HG03354 (cell line): ENCODE data around the gene TMPRSS9.
"Not testable (repeated sequence)": the region's sequence is repeated elsewhere in the genome, so short reads cannot be mapped to it uniquely, and the experiment has no call there.

ENCODE experiments used
- ATAC-seq: cut with Tn5 transposase; IDR thresholded peaks from one replicate; pipeline ENCODE4 v1.9.1; 2021; ENCODE audit warnings: mild to moderate bottlenecking; ENCODE audit not compliant: unreplicated experiment, poor library complexity, severe bottlenecking

TMPRSS9 gene

DNA sequence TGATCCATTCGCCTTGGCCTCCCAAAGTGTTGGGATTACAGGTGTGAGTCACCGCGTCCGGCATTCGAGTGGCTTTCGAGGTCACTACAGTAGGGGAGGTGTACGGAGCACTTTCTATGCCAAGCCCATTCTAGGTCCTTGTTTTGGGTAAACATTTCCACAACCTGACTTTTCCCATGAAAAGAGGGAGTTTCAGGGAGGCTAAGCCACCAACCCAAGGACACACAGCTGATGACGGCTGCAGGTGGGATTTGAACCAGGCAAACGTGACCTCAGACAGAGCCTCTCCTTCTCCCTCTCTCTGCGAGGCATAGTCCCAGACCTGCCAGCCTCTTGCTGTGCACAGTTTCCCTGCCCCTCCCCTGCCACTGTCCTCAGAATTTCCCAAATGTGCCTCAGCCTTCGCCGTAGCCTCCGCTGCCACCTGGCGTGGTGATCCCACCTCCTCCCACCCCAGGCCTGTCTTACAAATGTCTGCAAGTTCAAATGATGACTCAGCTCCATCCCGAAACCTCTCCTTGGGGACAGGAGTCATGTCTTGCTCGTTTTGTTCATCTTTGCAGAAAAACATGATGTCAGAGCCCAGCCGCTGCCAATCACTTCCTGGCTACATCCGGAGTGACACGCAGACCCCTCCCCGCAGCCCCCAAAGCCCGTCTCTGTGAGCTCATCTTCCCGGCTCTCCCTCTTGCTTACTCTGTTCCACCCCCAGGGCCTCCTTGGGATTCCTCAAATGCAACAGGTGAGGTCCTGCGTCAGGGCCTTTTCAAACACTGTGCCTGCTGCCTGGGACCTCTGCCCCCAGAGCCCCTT lies 109.2 kb downstream of the TMPRSS9 start:
- no peak for ATAC-seq

DNA sequence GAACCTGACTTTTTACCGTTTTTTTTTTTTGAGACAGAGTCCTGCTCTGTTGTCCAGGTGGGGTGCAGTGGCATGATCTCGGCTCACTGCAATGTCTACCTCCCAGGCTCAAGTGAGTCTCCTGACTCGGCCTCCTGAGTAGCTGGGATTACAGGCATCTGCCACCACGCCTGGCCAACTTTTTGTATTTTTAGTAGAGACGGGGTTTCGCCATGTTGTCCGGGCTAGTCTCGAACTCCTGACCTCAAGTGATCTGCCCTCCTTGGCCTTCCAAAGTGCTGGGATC lies 109.8 kb downstream of the TMPRSS9 start:
- ATAC-seq, result not testable (repeated sequence)

DNA sequence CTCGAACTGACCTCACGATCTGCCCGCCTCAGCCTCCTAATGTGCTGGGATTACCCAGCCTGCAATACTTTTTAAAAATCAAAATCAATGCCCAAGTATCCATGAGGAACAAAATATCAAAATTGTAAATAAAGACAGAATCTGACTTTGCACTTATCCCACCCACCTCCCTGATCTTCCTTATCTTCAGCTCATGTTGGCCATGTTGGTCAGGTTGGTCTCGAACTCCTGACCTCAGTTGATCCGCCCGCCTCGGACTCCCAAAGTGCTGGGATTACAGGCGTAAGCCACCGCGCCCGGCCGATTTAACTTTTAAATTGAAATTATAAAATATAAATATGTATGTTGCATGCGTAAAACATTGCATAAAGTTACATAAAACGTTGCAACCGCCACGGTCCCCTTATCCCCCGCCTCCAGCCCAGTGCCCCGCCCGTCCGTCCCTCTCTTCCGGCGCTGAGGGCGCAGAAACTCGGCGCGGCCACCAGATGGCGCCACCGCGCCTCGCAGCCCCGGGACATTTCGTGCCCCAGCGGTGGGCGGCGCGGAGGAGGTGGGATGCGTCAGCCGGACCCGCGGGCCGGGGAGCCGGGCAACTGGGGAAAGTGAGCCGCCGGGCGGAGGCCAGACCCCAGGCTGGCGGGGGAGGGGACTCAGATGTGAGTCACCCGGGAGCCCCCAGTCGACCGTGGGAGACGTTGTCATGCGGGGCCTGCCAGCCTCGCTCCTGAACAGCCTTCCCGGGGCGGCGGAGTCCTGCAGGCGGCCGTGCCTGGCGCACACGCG lies 114.4 kb downstream of the TMPRSS9 start:
- peak; percentile 35 for ATAC-seq

DNA sequence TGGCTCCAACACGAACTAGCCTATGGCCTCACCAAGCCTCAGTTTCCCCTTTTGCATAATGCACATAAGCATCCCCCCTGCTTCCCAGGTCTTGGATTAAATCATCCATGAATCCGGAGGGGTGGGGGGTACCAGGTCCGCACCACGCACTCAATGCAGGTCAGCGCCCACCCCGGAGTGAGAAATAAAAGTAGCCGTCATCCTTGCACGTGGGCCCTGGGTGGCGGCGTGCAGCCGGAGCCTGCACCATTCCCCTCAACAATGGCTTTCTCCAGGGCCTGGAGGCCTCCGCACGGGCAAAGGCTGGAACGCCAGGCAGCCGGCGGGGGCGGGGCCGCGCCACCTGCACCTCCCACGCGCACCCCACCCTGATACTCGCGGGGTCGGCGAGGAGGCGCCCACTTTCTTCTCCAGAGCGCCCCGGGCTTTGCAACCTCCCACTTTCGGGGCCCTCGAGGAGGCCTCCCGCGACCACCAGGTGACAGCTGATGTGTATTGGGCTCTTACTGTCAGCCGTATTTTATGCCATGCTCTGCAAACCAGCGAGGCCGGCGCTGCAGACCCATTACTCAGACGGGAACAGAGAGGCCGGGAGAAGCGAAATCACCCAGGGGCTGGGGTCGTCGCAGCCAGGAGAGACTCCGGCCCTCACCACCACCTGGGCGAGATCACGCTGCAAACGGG lies 115.1 kb downstream of the TMPRSS9 start:
- ATAC-seq, result peak; percentile 6
